HCT116 (cell line): ENCODE data around the gene ADI1. TPM values are rescaled to one million over a fixed set of nuclear protein-coding genes. Genes with fewer than 3 reads are reported as not detected.
"Not testable (repeated sequence)": the region's sequence is repeated elsewhere in the genome, so short reads cannot be mapped to it uniquely, and the experiment has no call there.

Experiments used
- ATAC-seq: fragments of 200-7000 bp; cut with Tn5 transposase; 2 replicates; pipeline ENCODE4 v1.9.1; 2020; ENCODE audit warnings: mild to moderate bottlenecking, moderate library complexity
- BruUV-seq: library from RNA; stranded (reverse); fragments of 400-500 nt; replicated peaks from 2 replicates; lab custom pipeline; 2021; lab: Mats Ljungman, UMichigan
- CTCF ChIA-PET: fragments of 300-600 bp; sonication (Branson Sonifier 250); formaldehyde crosslinking; loops from one replicate; lab custom pipeline; 2021; ENCODE audit warnings: antibody characterized with exemption; lab: Charles Lee
- POLR2A ChIA-PET: fragments of 300-600, 350-600 bp; sonication (Branson Sonifier 250); formaldehyde crosslinking; loops from one replicate; lab custom pipeline; 2021; ENCODE audit warnings: antibody characterized with exemption; lab: Charles Lee
- RAD21 ChIA-PET, 2 experiments: fragments of 300-600 bp; sonication (Branson Sonifier 250); formaldehyde crosslinking; loops; one replicate each; lab custom pipeline; 2023; ENCODE audit warnings: low total read pairs in 2 of 2; ENCODE audit not compliant: uncharacterized antibody in 2 of 2, unreplicated experiment in 2 of 2, low non-redundant PET in 1 of 2; lab: Charles Lee
- DNase-seq: peaks from one replicate; pipeline ENCODE4 v3.0.0-alpha.2; 2010; ENCODE audit warnings: low read depth, low spot score
- H2AFZ ChIP-seq: fragments of 200-600 bp; shearing (Covaris generic), sonication (generic); 2 replicates; pipeline ENCODE4 v1.6.1; 2017; ENCODE audit warnings: low read depth, mixed run types, mixed read lengths, antibody characterized with exemption, low read length; ENCODE audit not compliant: poor library complexity, severe bottlenecking
- H3K27ac ChIP-seq: 2 replicates; pipeline ENCODE4 v1.5.1; 2012; ENCODE audit warnings: low read depth, low read length
- H3K27me3 ChIP-seq: fragments of 200-600 bp; sonication (generic); 2 replicates; pipeline ENCODE4 v1.6.1; 2016; ENCODE audit warnings: mixed run types, low read length, mixed read lengths; ENCODE audit not compliant: insufficient read depth
- H3K36me3 ChIP-seq, 2 experiments: fragments of 200-500 bp in 1 of 2; fragments of 200-600 bp in 1 of 2; sonication (Bioruptor generic) in 1 of 2; sonication (generic) in 1 of 2; 2 replicates each; pipeline versions ENCODE4 v1.5.1 to v1.6.1; 2014 to 2016; ENCODE audit warnings: low read length in 2 of 2, inconsistent platforms in 1 of 2, mixed read lengths in 1 of 2, mixed run types in 1 of 2; ENCODE audit not compliant: insufficient read depth in 2 of 2, control insufficient read depth in 1 of 2
- H3K4me1 ChIP-seq, 2 experiments: fragments of 200-600 bp in 1 of 2; sonication (generic) in 1 of 2; 2 replicates each; pipeline versions ENCODE4 v1.5.1 to v1.6.1; 2012 to 2017; ENCODE audit warnings: low read length in 2 of 2, inconsistent platforms in 1 of 2, mild to moderate bottlenecking in 1 of 2, mixed read lengths in 1 of 2, mixed run types in 1 of 2, moderate library complexity in 1 of 2; ENCODE audit not compliant: insufficient read depth in 2 of 2, control insufficient read depth in 1 of 2
- H3K4me2 ChIP-seq: fragments of 200-600 bp; sonication (generic); 2 replicates; pipeline ENCODE4 v1.6.1; 2017; ENCODE audit warnings: mixed run types, low read length, mixed read lengths
- H3K4me3 ChIP-seq, 2 experiments: fragments of 200-600 bp in 1 of 2; sonication (generic) in 1 of 2; replicated peaks in 1 of 2; 2 replicates each; pipeline ENCODE4 v1.5.1; 2011 to 2016; ENCODE audit warnings: low read length in 2 of 2, control low read depth in 1 of 2, low read depth in 1 of 2, mild to moderate bottlenecking in 1 of 2, mixed read lengths in 1 of 2, mixed run types in 1 of 2
- H3K79me2 ChIP-seq: fragments of 200-600 bp; sonication (generic); 2 replicates; pipeline ENCODE4 v1.6.1; 2017; ENCODE audit warnings: mild to moderate bottlenecking, mixed run types, low read length, moderate library complexity, mixed read lengths; ENCODE audit not compliant: insufficient read depth
- H3K9ac ChIP-seq: fragments of 200-600 bp; sonication (generic); 2 replicates; pipeline ENCODE4 v1.6.1; 2016; ENCODE audit warnings: low read length, mixed read lengths
- H3K9me2 ChIP-seq: fragments of 200-600 bp; sonication (generic), shearing (Covaris generic); 2 replicates; pipeline ENCODE4 v1.6.1; 2017; ENCODE audit warnings: mixed run types, mild to moderate bottlenecking, moderate library complexity; ENCODE audit not compliant: insufficient read depth
- H3K9me3 ChIP-seq, 2 experiments: fragments of 200-500 bp in 1 of 2; fragments of 200-600 bp in 1 of 2; sonication (Bioruptor generic) in 1 of 2; sonication (generic) in 1 of 2; 2 replicates each; pipeline ENCODE4 v1.6.1; 2014 to 2017; ENCODE audit warnings: low read length in 2 of 2, mixed read lengths in 2 of 2, inconsistent platforms in 1 of 2, low read depth in 1 of 2, mild to moderate bottlenecking in 1 of 2, mixed run types in 1 of 2, moderate library complexity in 1 of 2; ENCODE audit not compliant: control insufficient read depth in 1 of 2, insufficient read depth in 1 of 2
- H4K20me1 ChIP-seq: fragments of 200-600 bp; sonication (generic), shearing (Covaris generic); 2 replicates; pipeline ENCODE4 v1.6.1; 2017; ENCODE audit warnings: mixed run types, mild to moderate bottlenecking, moderate library complexity; ENCODE audit not compliant: insufficient read depth
- ATF3 ChIP-seq: IDR thresholded peaks from 2 replicates; pipeline ENCODE4 v1.6.1; 2012
- CBX3 ChIP-seq: IDR thresholded peaks from 2 replicates; pipeline ENCODE4 v1.6.1; 2012; ENCODE audit warnings: low read depth
- CEBPB ChIP-seq: IDR thresholded peaks from 2 replicates; pipeline ENCODE4 v1.6.1; 2012; ENCODE audit warnings: low read depth
- CTCF ChIP-seq, 3 experiments: fragments of 200-600 bp in 1 of 3; sonication (generic) in 1 of 3; IDR thresholded peaks in 2 of 3; conservative IDR thresholded peaks in 1 of 3; 2 replicates each; pipeline ENCODE4 v1.5.1; 2012 to 2017; ENCODE audit warnings: low read depth in 2 of 3, low read length in 2 of 3, antibody characterized with exemption in 1 of 3, borderline replicate concordance in 1 of 3, control low read depth in 1 of 3, mild to moderate bottlenecking in 1 of 3, mixed read lengths in 1 of 3, mixed run types in 1 of 3, moderate library complexity in 1 of 3; ENCODE audit not compliant: insufficient read depth in 1 of 3
- EGR1 ChIP-seq: IDR thresholded peaks from 2 replicates; pipeline ENCODE4 v1.6.1; 2012; ENCODE audit warnings: low read depth
- ELF1 ChIP-seq: IDR thresholded peaks from 2 replicates; pipeline ENCODE4 v1.6.1; 2012; ENCODE audit warnings: low read depth, borderline replicate concordance
- EZH2 ChIP-seq: fragments of 200-600 bp; sonication (generic); IDR thresholded peaks from 2 replicates; pipeline ENCODE4 v1.6.1; 2017; ENCODE audit warnings: antibody characterized with exemption, mixed run types
- FOSL1 ChIP-seq: IDR thresholded peaks from 2 replicates; pipeline ENCODE4 v1.6.1; 2012; ENCODE audit warnings: low read depth
- JUND ChIP-seq: IDR thresholded peaks from 2 replicates; pipeline ENCODE4 v1.6.1; 2012
- SIN3A ChIP-seq: IDR thresholded peaks from 2 replicates; pipeline ENCODE4 v1.6.1; 2012; ENCODE audit warnings: low read depth
- YY1 ChIP-seq: IDR thresholded peaks from 2 replicates; pipeline ENCODE4 v1.6.1; 2011; ENCODE audit warnings: low read length, low read depth, moderate library complexity, mild to moderate bottlenecking; ENCODE audit not compliant: insufficient replicate concordance; ENCODE audit errors: extremely low read depth
- ZFX ChIP-seq: fragments of 450-650 bp; IDR thresholded peaks from 2 replicates; pipeline ENCODE4 v1.6.1; 2017
- intact Hi-C: fragments of 100-400 bp; cut with micrococcal nuclease; formaldehyde crosslinking; loops from 2 replicates; pipeline ENCODE4 v1.10.0; 2022
- total RNA-seq: library from RNA; stranded (reverse); gene quantifications from one replicate; pipeline ENCODE4 v1.2.1, GENCODE V29; 2021; ENCODE audit not compliant: unreplicated experiment
- TF ChIP-seq, protein P1 (sequence below): IDR thresholded peaks from 2 replicates; pipeline ENCODE4 v1.6.1; 2012
- TF ChIP-seq, protein P2 (sequence below): IDR thresholded peaks from 2 replicates; pipeline ENCODE4 v1.6.1; 2011; ENCODE audit warnings: mild to moderate bottlenecking, low read length, moderate library complexity; ENCODE audit not compliant: insufficient replicate concordance; ENCODE audit errors: extremely low read depth

The ADI1 gene
- total RNA-seq, 1 experiment from 2014 or later: 27.0 TPM

GRCh38 chr2:3454802-3455201, 64.5 kb downstream of the ADI1 start (continued):
- TF ChIP-seq YY1: no peak

GRCh38 chr2:3454005-3454404, 65.3 kb downstream of the ADI1 start:
- BruUV-seq, H3K4me2 ChIP-seq, intact Hi-C loops, H3K79me2 ChIP-seq, H3K36me3 ChIP-seq, H3K4me3 ChIP-seq, H3K9me3 ChIP-seq, POLR2A ChIA-PET, H3K27ac ChIP-seq, H4K20me1 ChIP-seq, ATAC-seq, H3K4me1 ChIP-seq, DNase-seq, H3K27me3 ChIP-seq, H2AFZ ChIP-seq, RAD21 ChIA-PET, CTCF ChIA-PET, H3K9ac ChIP-seq, H3K9me2 ChIP-seq: not testable (repeated sequence)

- intact Hi-C loops: no loop called here
- Histone ChIP-seq H3K9ac (no peak overlapping the region), H3K9me2 (no peaks in the 10 kb centered on the region), H3K36me3 (no peaks in the 10 kb centered on the region), H3K4me2 (no peak overlapping the region), H3K4me1 (no peaks in the 10 kb centered on the region), H3K27me3 (no peaks in the 10 kb centered on the region), H3K79me2 (no peaks in the 10 kb centered on the region), H2AFZ (no peak overlapping the region), H4K20me1 (no peaks in the 10 kb centered on the region), H3K27ac (no peak overlapping the region), H3K9me3 (no peaks in the 10 kb centered on the region), H3K4me3 (no peak overlapping the region)
- no peak for DNase-seq
- RAD21 ChIA-PET: no interaction called here
- no TSS peak for BruUV-seq
- no peak for ATAC-seq
- POLR2A ChIA-PET: no interaction called here
- CTCF ChIA-PET: no interaction called here
- no peak for TF ChIP-seq FOSL1
- TF ChIP-seq CBX3: no peak
- no peak for TF ChIP-seq EGR1
- TF ChIP-seq CTCF (IDR thresholded peaks at IDR 0.05 in 2 of 3, conservative IDR thresholded peaks at IDR 0.05 in 1 of 3; ENCODE audit: borderline replicate concordance in 1 of 3, insufficient read depth in 1 of 3, low read depth in 2 of 3, low read length in 2 of 3): no peak
- no peak for TF ChIP-seq EZH2
- TF ChIP-seq CEBPB: no peak
- TF ChIP-seq SIN3A: no peak
- TF ChIP-seq, protein P1, sequence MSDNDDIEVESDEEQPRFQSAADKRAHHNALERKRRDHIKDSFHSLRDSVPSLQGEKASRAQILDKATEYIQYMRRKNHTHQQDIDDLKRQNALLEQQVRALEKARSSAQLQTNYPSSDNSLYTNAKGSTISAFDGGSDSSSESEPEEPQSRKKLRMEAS: no peak
- TF ChIP-seq, protein P2, sequence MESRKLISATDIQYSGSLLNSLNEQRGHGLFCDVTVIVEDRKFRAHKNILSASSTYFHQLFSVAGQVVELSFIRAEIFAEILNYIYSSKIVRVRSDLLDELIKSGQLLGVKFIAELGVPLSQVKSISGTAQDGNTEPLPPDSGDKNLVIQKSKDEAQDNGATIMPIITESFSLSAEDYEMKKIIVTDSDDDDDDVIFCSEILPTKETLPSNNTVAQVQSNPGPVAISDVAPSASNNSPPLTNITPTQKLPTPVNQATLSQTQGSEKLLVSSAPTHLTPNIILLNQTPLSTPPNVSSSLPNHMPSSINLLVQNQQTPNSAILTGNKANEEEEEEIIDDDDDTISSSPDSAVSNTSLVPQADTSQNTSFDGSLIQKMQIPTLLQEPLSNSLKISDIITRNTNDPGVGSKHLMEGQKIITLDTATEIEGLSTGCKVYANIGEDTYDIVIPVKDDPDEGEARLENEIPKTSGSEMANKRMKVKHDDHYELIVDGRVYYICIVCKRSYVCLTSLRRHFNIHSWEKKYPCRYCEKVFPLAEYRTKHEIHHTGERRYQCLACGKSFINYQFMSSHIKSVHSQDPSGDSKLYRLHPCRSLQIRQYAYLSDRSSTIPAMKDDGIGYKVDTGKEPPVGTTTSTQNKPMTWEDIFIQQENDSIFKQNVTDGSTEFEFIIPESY: no peak
- no peak for TF ChIP-seq YY1
- TF ChIP-seq ATF3: no peak
- no peak for TF ChIP-seq JUND
- TF ChIP-seq ZFX: no peak
- no peak for TF ChIP-seq ELF1
These were observed 65.9 kb downstream of the ADI1 start for GRCh38 chr2:3453190-3453999.
